ENCODE results near the gene SLC25A3. TPM values are rescaled to one million over a fixed set of nuclear protein-coding genes. Genes with fewer than 3 reads are reported as not detected.
"Not testable (repeated sequence)": the region's sequence is repeated elsewhere in the genome, so short reads cannot be mapped to it uniquely, and the experiment has no call there.

The SLC25A3 gene
- total RNA-seq, 1 experiment from 2014 or later, result 573 TPM

DNA sequence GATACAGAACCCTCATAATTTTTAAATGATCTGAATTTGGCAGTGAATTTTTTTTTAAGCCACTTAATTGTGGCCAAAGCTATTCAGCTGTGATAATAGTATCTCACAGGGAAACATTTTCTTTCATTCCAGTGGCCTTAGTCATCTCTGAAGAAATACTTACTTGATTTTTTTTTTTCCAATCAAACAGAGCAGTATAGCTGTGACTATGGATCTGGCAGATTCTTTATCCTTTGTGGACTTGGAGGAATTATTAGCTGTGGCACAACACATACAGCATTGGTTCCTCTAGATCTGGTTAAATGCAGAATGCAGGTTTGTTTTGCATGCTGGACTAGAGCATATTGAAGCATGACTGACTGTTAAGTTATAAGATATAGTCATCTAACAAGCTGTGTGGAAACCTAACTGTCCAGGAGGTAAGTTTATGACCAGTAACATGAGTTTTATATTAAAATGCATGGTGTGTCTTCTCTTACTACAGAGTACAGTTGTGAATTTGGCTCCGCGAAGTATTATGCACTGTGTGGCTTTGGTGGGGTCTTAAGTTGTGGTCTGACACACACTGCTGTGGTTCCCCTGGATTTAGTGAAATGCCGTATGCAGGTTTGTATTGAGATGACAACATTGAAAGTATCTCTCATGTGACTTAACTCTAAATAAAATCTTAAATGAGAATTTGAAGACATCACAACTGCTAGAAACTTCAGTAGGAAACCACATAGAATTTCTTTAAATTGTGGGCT lies 1.9 kb downstream of the SLC25A3 start:
- DNase-seq (ENCODE audit: low read depth), result peak; percentile 68

DNA sequence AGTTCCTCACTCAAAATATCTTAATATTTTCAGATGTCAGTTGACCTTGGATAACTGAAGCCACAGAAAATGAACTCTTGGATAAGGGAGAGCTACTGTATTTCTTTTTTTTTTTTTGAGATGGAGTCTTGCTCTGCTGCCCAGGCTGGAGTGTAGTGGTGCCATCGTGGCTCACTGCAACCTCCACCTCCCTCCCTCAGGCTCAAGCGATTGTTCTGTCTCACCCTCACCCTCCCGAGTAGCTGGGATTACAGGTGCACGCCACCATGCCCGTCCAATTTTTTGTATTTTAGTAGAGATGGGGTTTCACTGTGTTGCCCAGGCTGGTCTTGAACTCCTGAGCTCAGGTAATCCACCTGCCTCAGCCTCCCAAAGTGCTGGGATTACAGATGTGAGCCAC lies 3.8 kb downstream of the SLC25A3 start:
- DNase-seq (ENCODE audit: low read depth), result not testable (repeated sequence)

DNA sequence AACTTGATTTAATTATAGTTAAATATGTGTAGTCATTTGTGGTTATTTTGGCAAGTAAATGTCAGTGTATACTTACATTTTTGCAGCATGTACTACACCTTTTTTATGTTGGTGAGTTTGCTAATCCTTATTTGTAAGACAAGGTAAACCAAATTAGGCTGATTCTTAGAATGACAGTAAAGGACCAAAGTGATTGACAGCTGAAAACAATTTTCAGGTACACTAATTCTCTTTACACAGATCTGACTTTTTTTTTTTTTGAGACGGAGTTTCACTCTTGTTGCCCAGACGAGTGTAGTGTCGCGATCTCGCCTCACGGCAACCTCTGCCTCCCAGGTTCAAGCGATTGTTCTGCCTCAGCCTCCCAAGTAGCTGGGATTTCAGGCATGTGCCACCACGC lies 8.4 kb downstream of the SLC25A3 start:
- DNase-seq (ENCODE audit: low read depth), result no peak

DNA sequence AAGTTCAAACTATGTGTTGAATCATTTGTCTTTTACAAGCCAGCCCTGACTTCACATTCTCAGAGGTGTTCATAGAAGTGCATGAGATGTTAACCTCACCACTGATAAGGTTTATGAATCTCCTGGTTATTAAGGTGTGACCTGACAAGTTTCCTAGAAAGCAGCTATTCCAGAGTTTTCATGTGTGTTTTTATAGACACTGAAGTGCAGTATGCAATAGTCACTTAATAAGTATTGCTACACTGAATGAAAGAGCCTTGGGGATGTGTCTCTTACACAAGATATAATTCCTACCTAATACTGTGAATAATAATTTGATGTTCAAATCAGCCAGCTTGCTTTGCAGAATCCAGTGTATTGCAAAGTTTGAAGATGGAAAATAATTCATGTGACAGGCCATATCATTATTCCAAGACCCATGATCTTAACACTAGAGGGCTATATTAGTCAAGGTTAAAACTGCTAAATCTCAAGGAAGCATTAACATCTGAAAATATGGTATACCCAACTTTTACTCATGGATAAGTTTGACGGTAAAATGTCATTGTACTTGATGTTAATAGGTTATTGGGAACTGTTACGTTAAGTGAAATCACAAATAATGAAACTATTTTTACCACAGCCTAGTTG lies 13.0 kb downstream of the SLC25A3 start:
- DNase-seq (ENCODE audit: low read depth), result no peak

DNA sequence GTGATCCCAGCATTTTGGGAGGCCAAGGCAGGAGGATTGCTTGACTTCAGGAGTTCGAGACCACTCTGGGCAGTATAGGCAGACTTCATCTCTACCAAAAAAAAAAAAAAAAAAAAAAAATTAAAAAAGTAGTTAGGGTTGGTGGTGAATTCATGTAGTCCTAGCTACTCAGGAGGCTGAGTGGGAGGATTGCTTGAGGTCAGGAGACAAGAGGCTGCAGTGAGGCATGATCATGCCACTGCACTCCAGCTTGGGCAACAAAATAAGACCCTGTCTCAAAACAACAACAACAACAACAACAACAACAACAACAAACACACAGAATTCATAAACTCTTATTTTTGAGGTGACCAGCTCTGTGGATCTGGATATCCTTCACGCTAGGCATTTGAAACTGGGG lies 17.1 kb downstream of the SLC25A3 start:
- no peak for DNase-seq (ENCODE audit: low read depth)

DNA sequence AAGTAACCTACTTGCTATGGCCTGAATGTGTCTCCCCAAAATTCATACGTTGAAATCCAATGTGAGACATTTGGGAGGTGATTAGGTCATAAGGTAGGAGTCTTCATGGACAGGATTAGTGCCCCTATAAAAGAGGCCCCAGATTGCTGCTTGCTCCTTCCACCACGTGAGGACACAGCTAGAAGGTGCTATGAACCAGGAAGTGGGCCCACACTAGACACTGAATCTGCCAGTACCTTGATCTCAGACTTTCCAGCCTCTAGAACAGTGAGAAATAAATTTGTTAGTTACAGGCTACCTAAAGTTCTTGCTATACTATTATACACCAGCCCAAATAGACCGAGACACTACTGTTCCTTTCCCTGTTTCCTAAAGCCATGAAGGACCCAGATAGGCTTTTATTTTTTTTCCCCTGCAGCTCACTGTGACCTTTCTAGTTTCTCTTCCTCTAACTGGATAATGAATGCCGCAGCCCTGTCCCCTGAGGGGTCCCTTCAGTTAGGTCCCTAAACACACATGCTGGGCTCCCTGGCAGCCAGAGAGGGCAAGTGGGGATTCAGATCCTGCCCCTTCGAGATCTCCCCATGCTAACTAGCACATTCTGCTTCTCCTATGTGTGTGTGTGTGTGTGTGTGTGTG lies 19.3 kb downstream of the SLC25A3 start:
- no peak for DNase-seq (ENCODE audit: low read depth)

DNA sequence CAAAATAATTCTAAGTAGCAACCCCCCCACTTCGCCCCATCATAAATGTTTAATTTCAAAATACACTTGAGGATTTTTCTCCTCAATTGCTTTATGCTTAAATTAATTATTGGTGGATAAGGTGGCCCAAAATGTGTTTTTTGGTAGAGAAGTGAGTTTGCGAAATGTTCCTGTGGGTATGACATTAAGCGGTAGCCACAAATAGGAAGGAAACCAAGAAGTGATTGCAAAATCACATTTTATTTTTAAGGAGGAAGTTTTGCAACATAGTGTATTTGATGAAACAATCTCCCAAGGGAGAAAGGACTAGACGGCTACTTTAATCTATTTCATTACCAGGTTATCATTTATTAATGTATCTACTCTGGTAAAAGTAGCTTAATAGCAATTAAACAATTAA lies 25.5 kb downstream of the SLC25A3 start:
- no peak for DNase-seq (ENCODE audit: low read depth)

DNA sequence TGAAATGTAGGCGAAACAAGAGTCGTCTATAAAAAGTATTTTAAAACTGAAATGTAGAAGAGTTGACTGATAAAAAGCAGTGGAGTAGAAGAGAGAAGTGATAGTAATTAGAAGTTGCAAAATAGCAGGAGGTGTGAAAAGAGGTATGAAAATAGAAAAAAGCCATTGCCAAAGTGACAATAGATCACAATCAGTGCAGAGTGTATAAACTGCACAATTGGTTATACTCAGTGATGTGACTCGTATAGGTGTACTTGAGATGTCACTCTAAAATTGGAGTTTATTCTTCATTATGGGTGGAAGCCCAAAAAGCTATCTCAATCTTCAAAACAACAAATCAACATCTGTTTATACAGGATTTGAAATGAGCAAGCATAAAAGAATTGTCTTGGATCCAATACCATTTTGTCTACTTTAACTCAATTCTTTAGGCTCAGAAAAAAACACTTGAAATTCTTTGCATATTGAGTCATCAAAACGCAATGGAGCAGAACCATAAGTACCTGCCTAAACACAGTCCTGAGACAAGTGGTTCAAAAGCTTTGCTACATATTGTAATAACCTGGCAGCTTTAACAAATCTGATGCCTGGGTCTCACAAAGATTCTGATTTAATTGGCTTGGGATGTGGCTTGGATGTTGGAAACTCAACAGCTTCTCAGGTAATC lies 42.3 kb downstream of the SLC25A3 start:
- DNase-seq (ENCODE audit: low read depth), result peak; percentile 63

DNA sequence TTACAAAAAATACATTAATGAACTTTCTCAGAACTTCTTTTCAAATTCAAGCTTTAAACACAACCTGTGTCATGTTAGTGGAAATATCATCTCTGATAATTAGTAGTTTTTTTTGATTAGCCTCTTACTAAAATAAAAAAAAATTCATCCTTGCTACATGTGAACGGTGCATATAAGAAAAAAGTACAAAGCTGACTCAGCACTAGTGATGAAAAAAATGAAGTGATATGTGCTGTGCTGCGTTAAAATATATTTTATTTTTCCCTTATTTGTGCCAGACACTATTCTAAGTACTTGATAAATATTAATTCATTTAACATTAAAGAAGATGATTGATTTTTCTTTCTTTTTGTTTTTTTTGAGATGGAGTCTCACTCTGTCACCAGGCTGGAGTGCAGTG lies 43.6 kb downstream of the SLC25A3 start:
- DNase-seq (ENCODE audit: low read depth), result no peak

DNA sequence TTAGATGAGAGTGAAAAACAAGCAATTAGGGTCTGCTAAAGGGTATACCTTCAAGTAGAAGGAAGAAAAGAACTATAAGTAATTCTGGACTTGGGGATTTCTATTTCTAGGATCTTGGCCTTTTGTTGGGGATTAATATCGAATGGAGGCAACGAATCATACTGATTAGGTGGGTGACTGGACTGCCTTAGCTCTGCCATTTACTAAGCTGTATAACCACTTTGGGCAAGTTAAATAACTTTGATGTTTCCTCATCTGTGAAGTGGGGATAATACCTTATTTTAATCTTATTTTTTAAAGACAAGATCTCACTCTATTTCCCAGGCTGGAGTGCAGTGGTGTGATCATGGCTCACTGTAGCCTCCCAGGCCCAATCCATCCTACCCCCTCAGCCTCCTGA lies 44.5 kb downstream of the SLC25A3 start:
- DNase-seq (ENCODE audit: low read depth), result no peak

DNA sequence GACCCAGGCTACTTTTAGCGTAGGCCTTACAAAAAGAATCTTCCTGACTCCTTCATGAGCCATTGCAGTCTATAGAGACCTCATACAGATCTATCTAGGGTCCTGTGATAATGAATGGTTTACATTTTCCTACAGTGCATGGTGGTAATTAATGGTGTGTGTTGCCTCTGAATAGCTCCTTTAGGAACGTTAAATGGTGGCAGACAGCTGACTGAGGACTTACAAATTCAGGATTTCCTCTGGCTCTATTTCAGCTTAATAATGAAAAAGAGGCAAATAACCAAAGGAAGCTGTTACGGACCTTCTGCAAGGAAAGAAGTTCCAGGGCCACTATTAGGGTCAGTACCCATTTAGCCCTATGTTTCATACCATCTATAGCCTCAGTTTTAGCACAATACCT lies 46.0 kb downstream of the SLC25A3 start:
- DNase-seq (ENCODE audit: low read depth), result no peak

DNA sequence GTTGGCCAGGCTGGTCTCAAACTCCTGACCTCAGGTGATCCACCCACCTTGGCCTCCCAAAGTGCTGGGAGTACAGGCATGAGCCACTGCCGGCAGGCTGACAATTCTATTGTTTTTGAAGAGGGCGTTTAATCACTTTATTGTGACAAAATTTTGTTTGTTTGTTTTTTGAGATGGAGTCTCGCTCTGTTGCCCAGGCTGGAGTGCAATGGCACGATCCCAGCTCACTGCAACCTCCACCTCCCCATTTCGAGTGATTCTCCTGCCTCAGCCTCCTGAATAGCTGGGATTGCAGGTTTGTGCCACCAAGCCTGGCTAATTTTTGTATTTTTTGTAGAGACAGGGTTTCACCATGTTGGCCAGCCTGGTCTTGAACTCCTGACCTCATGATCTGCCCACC lies 49.3 kb downstream of the SLC25A3 start:
- not testable (repeated sequence) for DNase-seq (ENCODE audit: low read depth)

DNA sequence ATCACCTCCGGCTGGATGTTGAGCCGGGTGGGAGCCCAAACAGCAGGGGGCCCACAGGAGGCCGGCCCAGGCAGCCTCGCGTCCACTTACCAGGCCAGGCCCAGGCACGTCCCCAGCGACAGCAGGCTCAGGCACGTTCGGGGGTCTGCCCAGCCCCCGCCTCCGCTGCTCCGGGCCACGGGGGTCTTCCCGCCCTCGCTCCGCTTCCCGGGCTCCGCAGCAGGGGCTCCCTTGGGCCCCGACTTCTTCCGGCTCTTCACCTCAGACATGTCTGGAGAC lies 50.9 kb downstream of the SLC25A3 start:
- DNase-seq (ENCODE audit: low read depth), result no peak

DNA sequence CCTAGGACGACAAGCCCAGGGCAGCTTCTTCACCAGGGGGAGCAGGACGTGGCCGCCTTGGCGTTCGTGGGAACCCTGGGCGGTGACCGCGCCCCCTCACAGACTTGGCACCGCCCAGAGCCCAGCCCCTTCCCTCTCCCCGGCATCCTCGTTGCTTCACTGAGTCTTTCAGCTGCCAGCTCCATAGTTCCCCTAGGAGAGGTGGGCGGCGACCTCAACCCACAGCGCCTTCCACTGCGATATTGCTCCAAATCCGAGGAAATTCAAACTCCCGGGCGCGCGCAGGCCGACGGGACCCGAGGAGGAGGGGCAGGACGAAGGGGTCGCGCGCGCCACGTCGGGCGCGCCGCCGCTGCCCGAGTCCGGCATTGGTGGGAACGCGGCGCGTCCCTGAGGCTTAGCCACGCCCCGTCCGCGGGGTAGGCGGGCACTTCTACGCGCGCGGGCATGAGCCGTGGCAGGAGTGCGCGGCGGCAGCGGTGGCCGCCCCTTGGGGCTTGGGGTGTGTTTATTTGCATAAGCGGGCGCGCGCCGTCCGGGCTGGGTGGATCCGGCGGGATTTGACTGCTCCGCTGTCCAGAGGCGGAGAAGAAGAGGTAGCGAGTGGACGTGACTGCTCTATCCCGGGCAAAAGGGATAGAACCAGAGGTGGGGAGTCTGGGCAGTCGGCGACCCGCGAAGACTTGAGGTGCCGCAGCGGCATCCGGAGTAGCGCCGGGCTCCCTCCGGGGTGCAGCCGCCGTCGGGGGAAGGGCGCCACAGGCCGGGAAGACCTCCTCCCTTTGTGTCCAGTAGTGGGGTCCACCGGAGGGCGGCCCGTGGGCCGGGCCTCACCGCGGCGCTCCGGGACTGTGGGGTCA lies 51.5 kb downstream of the SLC25A3 start, which contains the start of the genes APAF1 and IKBIP:
TSS of gene APAF1 (plus strand) at position 579 of the 860 bp plus-strand sequence. CDS start 3,070 bp downstream, outside the sequence.
TSS of gene IKBIP (minus strand) at position 77 of the 860 bp plus-strand sequence. CDS start 87 bp downstream, outside the sequence.
- peak; percentile 93 for DNase-seq (ENCODE audit: low read depth)

DNA sequence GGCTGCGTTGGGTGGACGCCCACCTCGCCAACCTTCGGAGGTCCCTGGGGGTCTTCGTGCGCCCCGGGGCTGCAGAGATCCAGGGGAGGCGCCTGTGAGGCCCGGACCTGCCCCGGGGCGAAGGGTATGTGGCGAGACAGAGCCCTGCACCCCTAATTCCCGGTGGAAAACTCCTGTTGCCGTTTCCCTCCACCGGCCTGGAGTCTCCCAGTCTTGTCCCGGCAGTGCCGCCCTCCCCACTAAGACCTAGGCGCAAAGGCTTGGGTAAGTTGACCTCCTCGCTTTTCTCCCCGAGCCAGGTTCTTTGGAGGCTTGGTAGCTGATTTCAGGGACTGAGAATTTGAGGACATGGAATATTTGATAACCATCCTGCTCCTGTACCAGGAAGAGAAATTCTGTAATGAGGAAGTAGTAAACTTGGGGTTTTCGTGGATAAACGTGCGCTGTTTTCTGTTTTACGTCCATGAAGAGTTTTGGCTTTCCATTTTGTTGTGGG lies 52.1 kb downstream of the SLC25A3 start:
- DNase-seq (ENCODE audit: low read depth), result no peak

DNA sequence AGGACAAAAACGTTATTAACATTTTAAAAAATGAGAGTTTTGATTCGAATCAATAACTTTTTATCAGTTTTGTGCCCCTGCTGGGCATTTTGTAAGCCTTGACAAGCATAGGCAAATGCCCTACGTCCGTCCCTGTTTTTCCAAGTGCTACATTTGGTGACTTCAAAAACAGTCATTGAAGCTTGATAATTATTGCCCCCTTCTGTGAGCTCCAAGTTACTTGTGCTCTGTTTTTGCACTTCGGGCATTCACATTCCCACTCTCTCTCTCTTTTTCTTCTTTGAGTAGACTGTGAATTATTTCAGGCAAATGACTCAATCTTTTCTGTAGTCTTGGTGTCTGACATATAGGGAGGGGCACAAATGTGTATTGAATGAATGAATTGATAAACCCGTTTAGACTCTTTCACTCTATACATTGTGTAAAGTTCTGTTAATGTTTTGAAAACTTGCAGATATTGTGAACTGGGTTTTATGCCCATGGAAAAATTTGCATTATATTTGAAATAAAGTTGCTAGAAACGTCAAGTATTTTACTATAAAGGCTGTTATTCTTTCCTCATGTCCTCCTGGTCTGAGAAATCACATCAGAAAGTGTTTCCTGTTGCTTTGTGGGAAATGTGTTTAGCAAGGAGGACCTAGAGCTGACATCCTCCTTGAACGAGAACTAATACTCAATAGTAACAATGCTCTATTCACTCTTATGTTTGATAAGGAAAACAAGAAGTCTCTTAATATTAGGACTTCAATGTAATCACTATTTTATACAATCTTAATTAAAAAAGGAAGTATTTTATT lies 53.0 kb downstream of the SLC25A3 start:
- DNase-seq (ENCODE audit: low read depth), result peak; percentile 37

DNA sequence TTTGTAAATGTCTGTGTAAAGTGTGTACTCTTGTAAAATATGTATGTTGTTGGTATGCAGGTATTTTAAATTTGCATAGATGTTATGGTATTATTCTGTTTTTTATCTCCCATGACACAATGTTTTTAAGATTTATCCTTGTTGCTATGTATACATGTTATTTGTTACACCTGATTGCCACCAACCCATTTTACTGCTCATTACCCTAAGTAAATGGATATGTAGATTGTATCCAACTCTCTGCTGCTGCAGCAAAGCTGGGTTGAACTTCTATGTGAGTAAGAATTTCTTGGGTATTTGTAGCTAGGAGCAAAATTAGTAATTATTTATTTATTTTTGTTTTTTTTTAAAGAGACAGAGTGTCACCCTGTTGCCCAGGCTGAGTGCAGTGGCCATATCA lies 57.8 kb downstream of the SLC25A3 start:
- DNase-seq (ENCODE audit: low read depth), result no peak

DNA sequence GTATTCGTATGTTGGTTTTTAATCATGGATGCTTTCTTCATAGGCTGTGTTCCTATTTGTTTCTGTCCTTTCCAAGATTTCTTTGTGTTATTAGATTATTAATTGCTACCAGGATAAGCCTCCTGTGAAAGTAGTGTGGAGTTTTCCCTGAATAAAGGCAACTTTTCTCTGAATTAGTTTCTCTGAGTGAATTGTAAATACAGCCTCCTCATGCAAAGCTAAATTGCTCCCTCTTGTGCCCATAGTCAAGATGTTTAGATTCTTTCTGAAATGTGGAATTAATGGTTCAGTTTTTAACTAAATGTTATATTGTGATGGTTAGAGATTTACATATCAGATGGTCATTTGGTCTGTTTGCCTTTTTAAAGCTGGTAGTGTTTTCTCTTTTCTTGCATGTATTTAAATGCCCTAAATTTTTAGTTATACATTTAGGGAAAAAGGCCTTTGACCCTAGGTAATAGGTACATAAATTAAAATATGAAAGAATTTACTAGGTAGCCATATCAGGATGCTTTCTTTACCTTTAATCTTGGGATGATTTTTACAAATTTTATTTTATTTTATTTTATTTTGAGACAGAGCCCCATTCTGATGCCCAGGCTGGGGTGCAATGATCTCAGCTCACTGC lies 60.5 kb downstream of the SLC25A3 start:
- peak; percentile 51 for DNase-seq (ENCODE audit: low read depth)

All from RPMI7951 (cell line).